Measurements from ENCODE around the gene ACTG2.

- TF ChIP-seq CTCF (IDR thresholded peaks at IDR 0.05), result no peak
- no peak for TF ChIP-seq POLR2A (IDR thresholded peaks at IDR 0.05)
Measured at GRCh38 chr2:73908689-73909652, 16.2 kb downstream of the ACTG2 start.
